Activated naive CD4-positive, alpha-beta T cell treated with anti-CD3 and anti-CD28 coated beads, Interleukin-2, amount 50 U/mL, for 72 hours (primary cell): ENCODE results near the gene ZNF282. TPM values are rescaled to one million over a fixed set of nuclear protein-coding genes. Genes with fewer than 3 reads are reported as not detected.
A peak's percentile ranks its signal among the peaks of the same experiment; 100 is the strongest.
"Not testable (repeated sequence)": the region's sequence is repeated elsewhere in the genome, so short reads cannot be mapped to it uniquely, and the experiment has no call there.

Experiments
- ATAC-seq, 2 donors: fragments of 150-1000 bp; cut with Tn5 transposase; 2 replicates each; pipeline ENCODE4 v1.10.0; 2021; ENCODE audit warnings: mild to moderate bottlenecking in 2 of 2, moderate library complexity in 2 of 2
- DNase-seq, 2 donors: peaks; one replicate each; pipeline ENCODE4 v3.0.0; 2021 to 2022; ENCODE audit warnings: low spot score in 2 of 2
- H3K27ac Mint-ChIP-seq, 2 donors: one replicate each; pipeline ENCODE4 v1.8.0; 2022; ENCODE audit warnings: mild to moderate bottlenecking in 2 of 2, mixed read lengths in 2 of 2
- H3K36me3 Mint-ChIP-seq, 2 donors: one replicate each; pipeline ENCODE4 v1.8.0; 2022; ENCODE audit warnings: mixed read lengths in 2 of 2
- H3K9me3 Mint-ChIP-seq, 2 donors: one replicate each; pipeline ENCODE4 v1.8.0; 2022; ENCODE audit warnings: mixed read lengths in 2 of 2
- total RNA-seq, 2 donors: library from RNA; stranded (reverse); gene quantifications; one replicate each; pipeline ENCODE4 v1.2.3, GENCODE V29; 2022

ZNF282 gene
- total RNA-seq, 2 donors from 2014 or later: 23.5 to 35.6 TPM

DNA sequence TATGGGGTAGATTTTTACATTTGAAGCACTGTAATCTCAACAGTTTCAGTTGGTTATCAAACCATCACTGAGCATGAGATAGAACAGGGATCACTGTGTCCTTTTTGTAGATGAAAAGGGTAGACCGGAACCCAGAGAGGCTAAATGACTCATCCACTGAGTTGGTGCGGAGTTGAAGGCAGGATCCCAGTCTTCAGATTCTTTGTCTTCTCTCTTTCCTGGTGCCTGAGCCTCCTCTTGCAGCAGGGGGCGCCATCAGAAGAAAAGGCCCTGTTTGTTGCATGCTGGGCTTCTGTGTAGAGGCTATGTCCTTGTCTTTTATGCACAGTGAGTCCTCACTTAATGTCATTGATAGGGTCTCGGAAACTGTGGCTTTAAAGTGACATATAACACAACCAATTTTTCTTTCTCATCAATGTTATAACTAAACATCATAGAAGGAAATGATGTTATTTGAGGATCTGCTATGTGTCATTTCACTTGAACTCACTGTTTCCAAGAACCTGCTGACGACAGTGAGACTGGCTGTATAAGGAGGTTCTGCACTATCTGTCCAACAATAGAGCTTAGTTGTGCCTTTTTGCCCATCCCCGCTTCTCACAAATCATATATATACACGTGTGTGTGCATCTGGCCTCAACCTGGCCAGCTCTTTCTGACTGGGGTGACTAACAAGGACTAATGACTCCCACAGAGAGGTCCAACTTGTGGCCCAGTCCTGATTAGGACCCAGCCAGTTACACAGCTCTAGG is 14.3 kb downstream of the ZNF282 start:
- H3K27ac Mint-ChIP-seq: peak overlapping the region; percentile 79 to 98
- H3K36me3 Mint-ChIP-seq: peaks cover 31 to 35% of the 10 kb centered on the region in 2 donors
- DNase-seq (peak; percentile 72 to 89), ATAC-seq (peak; percentile 82 to 88)
- H3K9me3 Mint-ChIP-seq: no peaks in the 10 kb centered on the region

DNA sequence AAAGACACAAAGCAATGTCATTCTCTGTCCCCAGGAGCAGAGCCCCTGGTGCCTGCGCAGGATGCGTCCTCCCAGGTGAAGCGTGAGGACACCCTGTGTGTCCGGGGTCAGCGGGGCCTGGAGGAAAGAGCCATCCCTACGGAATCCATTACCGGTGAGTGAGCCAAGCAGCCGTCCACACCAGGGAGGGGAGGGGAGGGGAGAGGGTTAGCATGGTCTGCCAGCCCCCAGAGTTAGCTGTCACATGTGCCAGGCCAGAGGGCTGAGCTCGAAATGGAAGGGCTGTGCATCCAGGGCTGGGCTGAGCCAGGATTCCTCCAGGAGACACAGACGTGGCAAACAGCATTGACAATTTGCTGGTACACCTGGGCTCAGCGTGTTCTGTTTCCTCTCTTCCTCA is 15.2 kb downstream of the ZNF282 start:
- DNase-seq: no peak
- peak overlapping the region; percentile 79 to 98 for H3K27ac Mint-ChIP-seq
- no peak for ATAC-seq
- no peaks in the 10 kb centered on the region for H3K9me3 Mint-ChIP-seq
- peaks cover 29 to 35% of the 10 kb centered on the region in 2 donors for H3K36me3 Mint-ChIP-seq

DNA sequence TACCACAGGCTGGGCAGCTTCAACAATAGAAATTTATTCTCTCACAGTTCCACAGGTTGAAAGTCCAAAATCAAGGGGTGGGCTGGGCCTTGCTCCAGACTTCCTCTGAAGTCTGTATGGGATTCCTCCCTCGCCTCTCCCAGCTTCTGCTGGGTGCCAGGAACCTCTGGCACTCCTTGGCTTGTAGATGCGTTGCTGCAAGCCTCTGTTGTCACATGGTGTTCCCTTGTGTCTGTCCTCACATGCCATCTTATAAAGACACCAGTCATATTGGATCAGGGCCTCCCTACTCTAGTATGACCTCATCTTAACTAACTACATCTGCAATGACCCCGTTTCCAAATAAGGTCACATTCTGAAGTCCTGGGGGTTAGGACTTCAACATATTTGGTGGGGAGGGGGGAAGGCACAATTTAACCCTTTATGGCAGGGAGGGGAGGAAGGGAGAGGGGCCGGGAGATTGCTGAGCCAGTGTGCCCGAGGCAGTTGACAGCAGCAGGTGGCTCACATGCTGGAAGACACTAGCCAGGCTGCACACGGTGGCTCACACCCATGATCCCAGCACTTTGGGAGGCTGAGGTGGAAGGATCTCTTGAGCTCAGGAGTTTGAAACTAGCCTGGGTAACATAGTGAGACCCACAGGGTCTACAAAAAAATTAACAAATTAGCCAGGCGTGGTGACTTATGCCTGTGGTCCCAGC is 18.8 kb downstream of the ZNF282 start:
- Mint-ChIP-seq H3K36me3 (peaks cover 17 to 19% of the 10 kb centered on the region in 2 donors), H3K9me3 (no peaks in the 10 kb centered on the region), H3K27ac (peak overlapping the region in 1 of 2 donors; percentile 46)
- ATAC-seq (no peak), DNase-seq (no peak)

DNA sequence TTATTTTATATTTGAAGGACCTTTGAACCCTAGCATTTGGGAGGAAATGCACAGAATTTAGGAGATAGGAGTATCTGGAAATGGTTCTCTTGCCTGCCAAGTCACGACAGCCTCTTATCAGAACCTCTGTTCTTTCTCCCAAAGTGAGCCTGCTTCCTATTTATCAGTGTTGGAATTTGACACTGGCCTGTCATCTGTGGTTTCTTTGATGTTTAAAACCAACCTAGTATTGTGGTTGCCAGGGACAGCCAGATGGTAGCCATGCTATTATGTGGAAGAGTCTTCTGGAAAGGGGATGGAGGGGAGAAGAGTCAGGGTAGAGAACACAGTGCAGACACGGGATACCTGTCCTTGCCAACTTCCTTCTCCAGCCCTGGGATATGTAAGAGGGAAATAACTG is 21.1 kb downstream of the ZNF282 start:
- DNase-seq (no peak), ATAC-seq (no peak)
- Mint-ChIP-seq H3K27ac (peak overlapping the region in 1 of 2 donors; percentile 26), H3K36me3 (peaks cover 24 to 25% of the 10 kb centered on the region in 2 donors), H3K9me3 (no peaks in the 10 kb centered on the region)

DNA sequence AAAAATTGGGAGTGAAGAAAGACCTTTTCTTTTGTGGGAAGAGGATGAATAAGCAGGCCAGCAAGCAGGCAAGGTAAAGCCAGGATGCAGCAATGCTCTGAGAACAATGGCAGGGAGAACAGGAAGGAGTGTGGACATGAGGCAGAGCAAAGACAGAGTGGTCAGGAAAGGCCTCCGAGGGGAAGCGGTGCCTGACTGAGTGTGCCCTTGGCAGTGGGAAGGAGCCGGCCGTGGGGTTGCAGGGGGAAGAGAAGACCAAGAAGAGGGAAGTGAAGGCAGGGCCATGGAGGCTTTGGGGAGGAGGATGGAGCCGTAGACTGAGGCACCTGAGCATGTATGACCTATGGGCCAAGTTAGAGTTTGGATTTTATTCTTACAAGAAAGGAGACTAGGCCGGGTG is 22.2 kb downstream of the ZNF282 start:
- Mint-ChIP-seq H3K9me3 (no peaks in the 10 kb centered on the region), H3K27ac (peak overlapping the region; percentile 3 to 51)

DNA sequence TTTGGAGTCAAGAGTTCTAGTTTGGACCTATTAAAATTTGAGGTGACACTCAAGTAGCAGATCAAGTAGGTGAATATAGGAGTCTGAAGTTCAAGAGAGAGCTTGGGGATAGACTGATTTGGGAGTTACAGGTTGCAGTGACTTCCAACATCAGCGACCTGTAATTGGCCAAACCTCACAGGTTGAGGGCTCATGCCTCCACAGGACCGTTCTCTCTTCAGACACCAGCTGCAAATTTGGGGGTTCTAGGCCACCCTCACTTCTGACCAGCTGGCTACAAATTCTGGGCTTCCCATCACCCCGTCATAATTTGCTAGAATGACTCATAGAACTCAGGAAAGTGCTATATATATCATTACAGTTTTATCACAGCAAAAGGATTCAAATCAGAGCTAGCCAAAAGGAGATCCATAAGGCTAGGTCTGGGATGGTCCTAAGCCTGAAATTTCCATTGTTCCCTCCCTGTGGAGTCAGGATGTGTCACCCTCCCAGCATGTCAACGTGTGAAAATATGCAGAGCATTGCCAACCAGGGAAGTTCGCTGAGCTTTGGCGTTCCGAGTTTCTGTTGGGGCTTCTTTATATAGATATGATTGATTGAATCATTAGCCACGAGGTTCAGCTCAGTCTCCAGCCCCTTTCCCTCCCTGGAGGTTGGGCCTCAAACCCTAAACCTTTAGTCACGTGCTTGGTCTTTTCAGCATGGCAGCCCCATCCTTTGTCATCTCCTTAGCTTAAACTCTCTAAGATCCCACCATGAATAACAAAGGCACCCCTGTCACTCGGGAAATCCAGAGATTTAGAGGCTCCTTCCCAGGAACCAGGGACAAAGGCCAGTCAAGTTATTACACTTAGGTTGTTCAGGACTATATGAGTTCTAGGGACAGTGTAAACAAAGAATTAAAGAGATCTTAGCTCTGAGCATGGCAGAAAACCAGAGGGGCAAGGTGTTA is 23.4 kb downstream of the ZNF282 start:
- ATAC-seq: no peak
- DNase-seq: no peak
- H3K9me3 Mint-ChIP-seq: no peaks in the 10 kb centered on the region
- H3K27ac Mint-ChIP-seq: peak overlapping the region; percentile 36 to 84
- peaks cover 23 to 27% of the 10 kb centered on the region in 2 donors for H3K36me3 Mint-ChIP-seq

More for the DNA sequence above, 22.2 kb downstream of the ZNF282 start:
- ATAC-seq (no peak), DNase-seq (no peak)
- H3K36me3 Mint-ChIP-seq: peaks cover 27 to 30% of the 10 kb centered on the region in 2 donors

DNA sequence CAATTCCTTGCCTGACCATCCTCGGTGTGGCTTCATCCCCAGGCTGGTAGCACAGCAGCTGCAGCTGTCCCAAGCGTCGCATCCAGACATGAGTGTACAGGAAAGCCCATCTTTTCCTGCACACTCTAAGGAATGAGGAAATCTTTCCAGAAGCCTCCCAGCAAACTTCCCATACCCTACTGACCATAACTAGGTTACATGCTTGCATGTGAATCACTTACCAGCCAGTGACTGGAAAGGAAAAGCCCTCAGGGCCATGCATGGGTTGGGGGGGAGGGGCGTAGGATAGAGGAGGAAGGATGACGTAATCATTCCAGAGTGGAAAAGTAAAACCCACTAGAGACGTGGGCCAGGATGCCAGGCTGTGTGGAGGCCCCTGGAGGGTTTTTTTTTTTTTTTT is 25.2 kb downstream of the ZNF282 start:
- DNase-seq: no peak
- Mint-ChIP-seq H3K9me3 (no peaks in the 10 kb centered on the region), H3K36me3 (peaks cover 26 to 28% of the 10 kb centered on the region in 2 donors), H3K27ac (no peak overlapping the region)
- no peak for ATAC-seq

DNA sequence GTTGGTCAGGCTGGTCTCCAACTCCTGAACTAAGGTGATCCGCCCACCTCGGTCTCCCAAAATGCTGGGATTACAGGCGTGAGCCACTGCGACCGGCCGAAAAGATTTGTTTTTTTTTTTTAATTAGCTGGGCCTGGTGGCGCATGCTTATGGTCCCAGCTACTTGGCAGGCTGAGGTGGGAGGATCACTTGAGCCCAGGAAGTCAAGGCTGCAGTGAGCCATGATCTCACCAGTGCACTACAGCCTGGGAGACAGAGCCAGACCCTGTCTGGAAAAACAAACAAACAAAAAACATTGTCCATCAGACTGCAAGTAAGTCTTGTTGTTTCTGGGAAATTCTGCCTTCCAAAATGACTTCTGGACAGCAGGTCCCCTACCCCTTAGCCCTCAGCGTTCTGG is 27.8 kb downstream of the ZNF282 start:
- Mint-ChIP-seq H3K27ac (no peak overlapping the region), H3K36me3 (peaks cover 30 to 35% of the 10 kb centered on the region in 2 donors), H3K9me3 (no peaks in the 10 kb centered on the region)
- ATAC-seq (no peak), DNase-seq (no peak)

DNA sequence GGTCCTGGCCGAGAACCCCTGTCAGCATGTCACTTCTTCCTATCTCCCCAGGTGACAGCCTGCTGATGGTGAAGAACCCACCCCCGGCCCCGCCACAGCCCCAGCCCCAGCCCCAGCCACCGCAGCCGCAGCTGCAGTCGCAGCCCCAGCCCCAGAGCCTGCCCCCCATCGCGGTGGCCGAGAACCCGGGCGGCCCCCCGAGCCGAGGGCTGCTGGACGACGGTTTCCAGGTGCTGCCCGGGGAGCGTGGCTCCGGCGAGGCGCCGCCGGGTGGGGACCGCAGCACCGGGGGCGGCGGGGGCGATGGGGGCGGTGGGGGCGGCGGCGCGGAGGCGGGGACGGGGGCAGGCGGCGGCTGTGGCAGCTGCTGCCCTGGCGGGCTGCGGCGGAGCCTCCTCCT is 28.4 kb downstream of the ZNF282 start:
- no peak overlapping the region for H3K27ac Mint-ChIP-seq
- H3K9me3 Mint-ChIP-seq: no peaks in the 10 kb centered on the region
- DNase-seq (no peak), ATAC-seq (no peak)
- peaks cover 30 to 35% of the 10 kb centered on the region in 2 donors for H3K36me3 Mint-ChIP-seq

DNA sequence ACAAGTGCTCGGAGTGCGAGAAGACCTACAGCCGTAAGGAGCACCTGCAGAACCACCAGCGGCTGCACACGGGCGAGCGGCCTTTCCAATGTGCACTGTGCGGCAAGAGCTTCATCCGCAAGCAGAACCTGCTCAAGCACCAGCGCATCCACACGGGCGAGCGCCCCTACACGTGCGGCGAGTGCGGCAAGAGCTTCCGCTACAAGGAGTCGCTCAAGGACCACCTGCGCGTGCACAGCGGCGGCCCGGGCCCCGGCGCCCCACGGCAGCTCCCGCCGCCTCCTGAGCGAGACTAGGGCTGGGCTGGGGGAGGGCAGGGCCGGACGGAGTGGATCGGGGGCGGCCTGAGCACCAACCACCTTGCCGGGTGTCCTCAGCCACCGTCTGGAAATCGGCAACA is 29.0 kb downstream of the ZNF282 start:
- H3K27ac Mint-ChIP-seq: no peak overlapping the region
- ATAC-seq: no peak

DNA sequence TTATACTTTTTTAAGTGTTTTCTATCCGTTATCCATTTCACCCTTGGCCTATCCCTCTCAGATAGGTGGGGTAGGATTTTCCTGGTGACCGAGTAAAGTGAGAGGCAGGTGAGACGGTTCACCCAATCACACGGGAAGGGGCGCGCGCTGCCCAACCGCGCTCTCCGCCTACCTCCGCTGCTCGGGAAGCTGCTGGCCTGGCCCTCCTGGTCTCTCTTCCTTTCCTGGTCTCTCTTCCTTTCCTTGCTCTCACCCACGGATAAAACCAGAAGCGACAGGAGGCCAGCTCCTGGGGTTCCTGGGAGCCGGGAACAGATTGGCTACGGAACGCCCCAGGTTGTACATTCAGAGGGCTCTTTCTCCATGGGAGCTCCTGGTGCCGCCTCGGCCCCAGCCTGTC is 29.8 kb downstream of the ZNF282 start:
- Mint-ChIP-seq H3K27ac (no peak overlapping the region), H3K36me3 (peaks cover 20 to 24% of the 10 kb centered on the region in 2 donors), H3K9me3 (no peaks in the 10 kb centered on the region)
- no peak for ATAC-seq
- DNase-seq: no peak

More for the DNA sequence above, 29.0 kb downstream of the ZNF282 start:
- Mint-ChIP-seq H3K9me3 (no peaks in the 10 kb centered on the region), H3K36me3 (peaks cover 25 to 30% of the 10 kb centered on the region in 2 donors)
- DNase-seq: no peak

DNA sequence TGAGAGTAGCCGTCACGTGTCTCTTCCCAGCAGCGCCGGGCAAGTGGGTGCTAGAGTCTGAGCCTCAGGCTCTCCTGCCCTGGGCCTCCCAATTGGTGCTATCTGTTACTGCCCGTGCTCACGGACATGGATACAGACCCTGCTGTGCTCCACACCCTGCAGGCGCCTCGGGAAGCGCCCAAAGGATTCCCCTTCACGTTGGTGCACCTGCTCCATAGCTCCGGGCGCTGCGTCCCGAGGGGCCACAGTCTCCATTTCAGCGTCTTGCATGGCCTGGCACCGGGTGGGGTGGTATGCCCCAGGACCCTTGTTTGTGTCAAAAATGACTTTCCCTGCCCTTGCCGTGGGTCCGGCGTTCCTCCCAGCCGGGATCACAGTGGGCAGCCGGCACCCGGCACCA is 30.3 kb downstream of the ZNF282 start:
- H3K27ac Mint-ChIP-seq: peak overlapping the region in 1 of 2 donors; percentile 4
- no peaks in the 10 kb centered on the region for H3K9me3 Mint-ChIP-seq
- H3K36me3 Mint-ChIP-seq: peaks cover 20 to 24% of the 10 kb centered on the region in 2 donors
- ATAC-seq (no peak), DNase-seq (no peak)

DNA sequence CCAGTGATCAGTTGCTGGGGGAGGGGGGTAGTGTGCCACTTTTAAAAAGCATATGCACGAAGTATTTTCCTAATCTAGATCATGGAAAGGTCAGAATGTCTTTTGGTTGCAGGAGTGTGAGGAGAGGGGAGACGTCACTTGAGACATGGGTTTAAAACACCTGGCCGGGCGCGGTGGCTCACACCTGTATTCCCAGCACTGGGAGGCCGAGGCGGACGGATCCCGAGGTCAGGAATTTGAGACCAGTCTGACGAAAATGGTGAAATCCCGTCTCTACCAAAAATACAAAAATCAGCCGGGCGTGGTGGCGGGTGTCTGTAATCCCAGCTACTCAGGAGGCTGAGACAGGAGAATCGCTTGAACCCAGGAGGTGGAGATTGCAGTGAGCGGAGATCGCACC is 31.0 kb downstream of the ZNF282 start:
- Mint-ChIP-seq H3K36me3 (peaks cover 15 to 18% of the 10 kb centered on the region in 2 donors), H3K27ac (peak overlapping the region in 1 of 2 donors; percentile 4)
- not testable (repeated sequence) for H3K9me3 Mint-ChIP-seq, ATAC-seq, DNase-seq

DNA sequence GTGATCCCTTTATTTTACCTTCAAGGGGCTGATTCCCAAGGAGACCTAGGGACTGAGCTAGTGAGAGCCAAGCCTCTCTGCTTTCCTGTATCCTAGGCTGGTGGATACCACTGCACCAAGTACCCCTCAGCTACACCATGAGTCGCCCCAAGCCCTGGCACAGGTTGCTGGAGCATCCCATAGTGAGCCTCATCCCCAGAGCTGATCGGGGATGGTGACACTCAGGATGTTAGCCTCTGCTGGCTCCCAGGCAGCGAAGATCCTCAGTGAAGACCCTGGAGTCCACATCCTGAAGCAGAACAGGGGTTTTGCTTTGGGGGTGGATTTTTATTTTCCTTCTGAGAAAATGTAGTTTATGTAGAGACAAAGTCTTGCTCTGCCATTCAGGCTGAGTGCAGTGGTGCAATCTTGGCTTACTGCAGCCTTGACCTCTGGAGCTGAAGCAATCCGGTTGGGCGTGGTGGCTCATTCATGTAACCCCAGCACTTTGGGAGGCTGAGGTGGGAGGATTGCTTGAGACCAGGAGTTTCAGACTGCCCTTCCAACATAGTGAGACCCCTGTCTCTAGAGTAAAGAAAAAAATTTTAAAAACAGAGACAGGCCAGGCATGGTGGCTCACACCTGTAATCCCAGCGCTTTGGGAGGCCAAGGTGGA is 31.6 kb downstream of the ZNF282 start:
- H3K9me3 Mint-ChIP-seq: no peaks in the 10 kb centered on the region
- peaks cover 13% of the 10 kb centered on the region in 2 donors for H3K36me3 Mint-ChIP-seq
- H3K27ac Mint-ChIP-seq: no peak overlapping the region
- ATAC-seq (no peak), DNase-seq (no peak)

DNA sequence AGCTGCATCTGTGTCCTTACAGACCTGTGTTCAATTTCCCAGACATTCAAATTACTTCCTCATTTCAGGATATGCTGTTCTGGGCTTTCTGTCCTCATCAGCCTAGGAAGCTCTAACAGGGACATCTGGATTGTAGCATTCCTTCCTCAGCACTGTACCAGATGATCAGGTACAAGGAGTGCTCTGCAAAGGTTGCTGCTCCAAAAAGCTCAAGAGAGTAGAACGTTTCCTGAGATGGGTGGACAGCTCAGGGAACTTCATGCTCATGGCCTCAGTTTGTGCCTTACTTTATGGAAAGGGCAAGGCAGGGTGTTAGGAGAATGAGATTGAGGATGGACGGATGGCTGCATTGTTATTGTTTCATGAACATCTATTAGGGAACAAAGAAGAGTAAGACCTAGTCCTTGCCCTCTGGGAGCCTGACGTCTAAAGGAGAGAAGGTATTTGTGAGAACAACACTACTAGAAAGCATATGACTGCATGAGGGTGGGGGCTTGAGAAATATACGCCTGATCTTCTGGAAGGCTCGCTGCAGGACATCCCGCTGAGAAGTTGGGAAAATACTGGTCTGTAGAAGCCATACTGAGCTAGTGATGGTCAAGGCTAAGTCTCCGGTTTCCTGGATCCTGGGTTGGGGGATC is 33.6 kb downstream of the ZNF282 start:
- ATAC-seq (no peak), DNase-seq (no peak)
- no peak overlapping the region for H3K27ac Mint-ChIP-seq
- no peaks in the 10 kb centered on the region for H3K9me3 Mint-ChIP-seq
- peaks cover 13% of the 10 kb centered on the region in 2 donors for H3K36me3 Mint-ChIP-seq

DNA sequence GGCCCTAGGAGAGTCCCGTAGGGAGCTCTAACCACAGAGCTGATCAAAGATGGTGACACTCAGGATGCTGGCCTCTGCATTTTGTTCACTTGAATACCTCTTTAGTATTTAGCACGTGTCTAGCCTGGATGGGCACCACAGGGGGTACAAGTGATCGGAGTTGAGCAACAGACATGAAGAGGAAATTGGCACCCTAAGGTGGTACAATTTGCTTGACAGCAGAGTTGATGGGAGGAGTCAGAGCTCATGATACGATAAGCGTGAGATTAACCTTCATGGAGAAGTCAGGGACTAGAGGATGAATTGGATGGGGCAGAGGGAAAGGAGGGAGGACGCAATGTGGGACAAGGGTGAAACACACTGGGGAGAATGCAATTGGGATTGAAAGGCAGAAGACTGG is 34.2 kb downstream of the ZNF282 start:
- H3K36me3 Mint-ChIP-seq: peaks cover 13% of the 10 kb centered on the region in 2 donors
- no peak overlapping the region for H3K27ac Mint-ChIP-seq

More for the DNA sequence above, 34.2 kb downstream of the ZNF282 start:
- H3K9me3 Mint-ChIP-seq: no peaks in the 10 kb centered on the region
- ATAC-seq (no peak), DNase-seq (no peak)
